Sigmoid colon (tissue), 4 donors: Measurements from ENCODE around the gene MDGA2.

ENCODE experiments used
- POLR2A ChIP-seq, 2 donors: fragments of 450-650 bp; IDR thresholded peaks; one replicate each; pipeline ENCODE4 v1.6.1; 2016; ENCODE audit warnings: antibody characterized with exemption in 2 of 2, mild to moderate bottlenecking in 2 of 2, moderate library complexity in 2 of 2
- POLR2AphosphoS5 ChIP-seq, 4 donors: sonication (generic); formaldehyde crosslinking; IDR thresholded peaks; one replicate each; pipeline ENCODE4 v1.6.1; 2017; ENCODE audit warnings: antibody characterized with exemption in 4 of 4
- TF ChIP-seq, protein P1 (sequence below), 4 experiments: fragments of 450-650 bp in 3 of 4; fragments of 200-600 bp in 1 of 4; IDR thresholded peaks; one replicate each; pipeline ENCODE4 v1.5.1; 2016 to 2019; ENCODE audit warnings: antibody characterized with exemption in 4 of 4, mild to moderate bottlenecking in 3 of 4, moderate library complexity in 2 of 4

DNA sequence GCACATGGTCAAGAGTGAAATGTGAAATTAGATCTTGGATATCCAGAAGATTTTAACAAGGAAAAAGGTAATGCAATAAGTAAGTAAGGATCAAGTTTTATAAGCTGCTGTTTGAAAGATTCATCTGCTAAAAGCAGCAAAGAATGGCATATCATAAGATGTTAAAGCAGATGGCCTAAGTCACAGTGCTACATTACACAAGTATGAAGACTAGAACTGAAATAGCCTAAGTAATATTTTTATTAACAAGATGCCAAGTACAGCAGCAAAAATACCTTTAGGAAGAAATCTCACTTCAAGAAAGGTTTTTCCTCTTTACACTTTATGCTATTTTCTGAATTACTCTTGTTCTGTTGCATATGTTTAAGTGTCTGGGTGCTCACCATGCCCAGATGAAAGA is 414.1 kb downstream of the MDGA2 start:
- TF ChIP-seq, protein P1, sequence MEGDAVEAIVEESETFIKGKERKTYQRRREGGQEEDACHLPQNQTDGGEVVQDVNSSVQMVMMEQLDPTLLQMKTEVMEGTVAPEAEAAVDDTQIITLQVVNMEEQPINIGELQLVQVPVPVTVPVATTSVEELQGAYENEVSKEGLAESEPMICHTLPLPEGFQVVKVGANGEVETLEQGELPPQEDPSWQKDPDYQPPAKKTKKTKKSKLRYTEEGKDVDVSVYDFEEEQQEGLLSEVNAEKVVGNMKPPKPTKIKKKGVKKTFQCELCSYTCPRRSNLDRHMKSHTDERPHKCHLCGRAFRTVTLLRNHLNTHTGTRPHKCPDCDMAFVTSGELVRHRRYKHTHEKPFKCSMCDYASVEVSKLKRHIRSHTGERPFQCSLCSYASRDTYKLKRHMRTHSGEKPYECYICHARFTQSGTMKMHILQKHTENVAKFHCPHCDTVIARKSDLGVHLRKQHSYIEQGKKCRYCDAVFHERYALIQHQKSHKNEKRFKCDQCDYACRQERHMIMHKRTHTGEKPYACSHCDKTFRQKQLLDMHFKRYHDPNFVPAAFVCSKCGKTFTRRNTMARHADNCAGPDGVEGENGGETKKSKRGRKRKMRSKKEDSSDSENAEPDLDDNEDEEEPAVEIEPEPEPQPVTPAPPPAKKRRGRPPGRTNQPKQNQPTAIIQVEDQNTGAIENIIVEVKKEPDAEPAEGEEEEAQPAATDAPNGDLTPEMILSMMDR (IDR thresholded peaks at IDR 0.05): no peak
- TF ChIP-seq POLR2A (IDR thresholded peaks at IDR 0.05): no peak
- TF ChIP-seq POLR2AphosphoS5 (IDR thresholded peaks at IDR 0.05): no peak
